IPS-18a (cell line): Measurements from ENCODE around the gene FRMD4A.
"Not testable (repeated sequence)": the region's sequence is repeated elsewhere in the genome, so short reads cannot be mapped to it uniquely, and the experiment has no call there.

Source experiments
- H3K27ac ChIP-seq: one replicate; pipeline ENCODE4 v1.5.1; 2013; ENCODE audit warnings: low read length
- H3K27me3 ChIP-seq: one replicate; pipeline ENCODE4 v1.6.1; 2013; ENCODE audit warnings: mild to moderate bottlenecking, low read length; ENCODE audit not compliant: control insufficient read depth, insufficient read depth
- H3K36me3 ChIP-seq: one replicate; pipeline ENCODE4 v1.6.1; 2013; ENCODE audit warnings: low read depth, low read length; ENCODE audit not compliant: control insufficient read depth
- H3K4me1 ChIP-seq: one replicate; pipeline ENCODE4 v1.6.1; 2013; ENCODE audit warnings: low read depth, low read length; ENCODE audit not compliant: control insufficient read depth
- H3K4me3 ChIP-seq: one replicate; pipeline ENCODE4 v1.5.1; 2013; ENCODE audit warnings: low read length
- H3K9ac ChIP-seq: one replicate; pipeline ENCODE4 v1.6.1; 2013; ENCODE audit warnings: mild to moderate bottlenecking, low read length, moderate library complexity
- H3K9me3 ChIP-seq: one replicate; pipeline ENCODE4 v1.6.1; 2013; ENCODE audit warnings: low read depth, low read length; ENCODE audit not compliant: control insufficient read depth

The FRMD4A gene

DNA sequence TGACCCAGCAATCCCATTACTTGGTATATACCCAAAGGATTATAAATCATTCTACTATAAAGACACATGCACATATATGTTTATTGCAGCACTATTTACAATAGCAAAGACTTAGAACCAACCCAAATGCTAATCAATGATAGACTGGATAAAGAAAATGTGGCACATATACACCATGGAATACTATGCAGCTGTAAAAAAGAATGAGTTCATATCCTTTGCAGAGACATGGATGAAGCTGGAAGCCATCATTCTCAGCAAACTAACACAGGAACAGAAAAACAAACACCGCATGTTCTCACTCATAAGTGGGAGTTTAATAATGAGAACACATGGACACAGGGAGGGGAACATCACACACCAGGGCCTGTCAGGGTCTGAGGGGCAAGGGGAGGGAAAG lies 434.6 kb downstream of the FRMD4A start:
- not testable (repeated sequence) for H3K9me3 ChIP-seq, H3K4me1 ChIP-seq, H3K27ac ChIP-seq, H3K4me3 ChIP-seq, H3K36me3 ChIP-seq, H3K9ac ChIP-seq
- H3K27me3 ChIP-seq: peaks cover 22% of the 10 kb centered on the region

DNA sequence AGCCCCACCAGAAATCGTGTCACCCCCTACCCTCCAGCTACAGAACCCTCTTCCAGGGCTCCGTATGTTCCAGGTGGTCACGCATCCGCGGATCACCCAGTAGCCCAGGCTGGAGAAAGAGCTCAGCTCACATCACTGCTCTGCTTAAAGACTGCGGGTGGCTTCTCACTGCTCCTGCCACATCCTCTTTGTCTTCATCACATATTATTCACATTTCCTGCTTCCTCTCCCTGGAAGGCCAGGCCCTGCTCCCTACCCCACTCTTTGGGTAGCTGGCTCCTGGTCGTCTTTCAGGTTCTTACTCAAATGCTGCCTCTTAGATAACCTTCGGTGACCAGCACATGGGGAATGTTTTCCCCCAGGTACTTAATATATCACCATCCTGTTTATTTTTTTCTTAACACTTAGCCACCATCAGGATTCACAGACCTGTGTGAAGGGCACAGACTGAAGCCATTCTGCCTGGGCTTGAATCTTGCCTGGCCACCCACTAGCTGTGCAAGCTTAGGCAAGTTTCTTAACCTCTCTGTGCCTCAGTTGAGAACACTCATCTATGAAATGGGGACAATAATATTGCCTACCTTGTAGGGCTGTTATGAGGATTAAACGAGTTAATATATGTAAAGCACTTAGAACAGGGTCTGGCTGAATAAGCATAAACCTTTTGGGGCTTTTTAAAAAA lies 436.2 kb downstream of the FRMD4A start:
- Histone ChIP-seq H3K4me3 (no peak overlapping the region), H3K27ac (no peak overlapping the region), H3K36me3 (no peaks in the 10 kb centered on the region), H3K27me3 (peaks cover 36% of the 10 kb centered on the region), H3K9me3 (no peaks in the 10 kb centered on the region), H3K4me1 (peaks cover 17% of the 10 kb centered on the region), H3K9ac (no peak overlapping the region)

DNA sequence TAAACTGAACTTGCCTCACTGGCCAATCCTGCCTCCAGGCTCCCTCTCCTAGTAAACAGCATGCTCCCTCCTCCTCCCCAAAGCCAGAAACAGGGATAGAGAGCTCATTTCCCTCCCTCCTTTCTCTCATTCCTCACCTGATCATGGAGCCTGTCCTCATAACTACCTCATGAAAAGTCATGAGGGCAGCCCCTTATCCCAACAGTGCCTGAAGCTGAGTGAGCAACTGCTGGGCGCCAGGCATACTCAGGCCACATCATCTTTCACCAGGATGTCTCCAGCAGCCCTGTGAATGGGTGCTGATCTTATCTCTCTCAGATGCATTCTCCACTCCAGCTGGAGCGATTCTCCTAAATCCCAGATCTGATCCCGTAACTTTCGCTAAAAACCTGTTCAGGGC lies 436.8 kb downstream of the FRMD4A start:
- Histone ChIP-seq H3K27ac (no peak overlapping the region), H3K36me3 (no peaks in the 10 kb centered on the region), H3K4me1 (peaks cover 22% of the 10 kb centered on the region), H3K4me3 (no peak overlapping the region), H3K27me3 (peaks cover 36% of the 10 kb centered on the region), H3K9ac (no peak overlapping the region), H3K9me3 (no peaks in the 10 kb centered on the region)

DNA sequence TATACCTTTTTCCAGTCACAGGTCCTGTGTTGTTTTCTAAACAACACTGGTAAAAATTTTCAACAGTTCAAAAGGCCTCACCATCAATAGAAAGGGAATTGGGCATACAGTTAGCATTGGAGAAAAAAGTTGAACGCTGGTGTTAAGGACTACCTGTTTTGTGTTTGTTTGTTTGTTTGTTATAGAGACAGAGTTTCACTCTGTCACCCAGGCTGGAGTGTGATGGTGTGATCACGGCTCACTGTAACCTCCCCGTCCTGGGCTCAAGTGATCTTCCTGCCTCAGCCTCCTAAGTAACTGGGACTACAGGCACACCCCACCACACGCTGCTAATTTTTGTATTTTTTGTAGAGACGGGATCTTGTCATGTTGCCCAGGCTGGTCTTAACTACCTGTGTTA lies 437.9 kb downstream of the FRMD4A start:
- H3K36me3 ChIP-seq: no peaks in the 10 kb centered on the region
- no peaks in the 10 kb centered on the region for H3K9me3 ChIP-seq
- H3K27ac ChIP-seq: no peak overlapping the region
- H3K27me3 ChIP-seq: peaks cover 36% of the 10 kb centered on the region
- H3K4me3 ChIP-seq: no peak overlapping the region
- H3K9ac ChIP-seq: no peak overlapping the region
- peaks cover 22% of the 10 kb centered on the region for H3K4me1 ChIP-seq

DNA sequence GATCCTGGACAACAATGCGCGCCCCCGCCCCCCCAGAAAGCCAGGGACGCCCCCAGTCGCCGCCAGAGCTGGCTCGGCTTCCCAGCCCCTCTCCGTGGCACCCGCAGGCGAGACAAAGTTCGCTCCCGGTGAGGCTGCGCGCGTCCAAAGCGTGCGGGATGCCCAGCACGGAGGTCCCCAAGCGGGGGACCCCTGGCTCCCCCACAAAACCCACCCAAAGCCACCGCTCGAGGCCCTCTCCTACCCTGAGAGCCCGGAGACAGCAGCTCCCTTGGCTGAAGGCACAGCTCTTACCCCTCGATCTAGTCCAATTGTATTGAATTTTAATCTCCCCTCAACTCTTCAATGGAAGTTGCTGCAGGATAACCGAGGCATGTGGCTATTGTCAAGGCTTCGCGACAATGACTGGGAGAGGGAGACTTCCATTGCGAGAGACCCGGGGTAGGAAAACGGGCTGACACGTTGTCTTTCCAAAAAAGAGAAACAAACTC lies 438.7 kb downstream of the FRMD4A start:
- Histone ChIP-seq H3K27ac (no peak overlapping the region), H3K9me3 (no peaks in the 10 kb centered on the region), H3K4me3 (peak overlapping the region; percentile 67), H3K9ac (peak overlapping the region; percentile 72), H3K36me3 (no peaks in the 10 kb centered on the region), H3K4me1 (peaks cover 22% of the 10 kb centered on the region), H3K27me3 (peaks cover 36% of the 10 kb centered on the region)

DNA sequence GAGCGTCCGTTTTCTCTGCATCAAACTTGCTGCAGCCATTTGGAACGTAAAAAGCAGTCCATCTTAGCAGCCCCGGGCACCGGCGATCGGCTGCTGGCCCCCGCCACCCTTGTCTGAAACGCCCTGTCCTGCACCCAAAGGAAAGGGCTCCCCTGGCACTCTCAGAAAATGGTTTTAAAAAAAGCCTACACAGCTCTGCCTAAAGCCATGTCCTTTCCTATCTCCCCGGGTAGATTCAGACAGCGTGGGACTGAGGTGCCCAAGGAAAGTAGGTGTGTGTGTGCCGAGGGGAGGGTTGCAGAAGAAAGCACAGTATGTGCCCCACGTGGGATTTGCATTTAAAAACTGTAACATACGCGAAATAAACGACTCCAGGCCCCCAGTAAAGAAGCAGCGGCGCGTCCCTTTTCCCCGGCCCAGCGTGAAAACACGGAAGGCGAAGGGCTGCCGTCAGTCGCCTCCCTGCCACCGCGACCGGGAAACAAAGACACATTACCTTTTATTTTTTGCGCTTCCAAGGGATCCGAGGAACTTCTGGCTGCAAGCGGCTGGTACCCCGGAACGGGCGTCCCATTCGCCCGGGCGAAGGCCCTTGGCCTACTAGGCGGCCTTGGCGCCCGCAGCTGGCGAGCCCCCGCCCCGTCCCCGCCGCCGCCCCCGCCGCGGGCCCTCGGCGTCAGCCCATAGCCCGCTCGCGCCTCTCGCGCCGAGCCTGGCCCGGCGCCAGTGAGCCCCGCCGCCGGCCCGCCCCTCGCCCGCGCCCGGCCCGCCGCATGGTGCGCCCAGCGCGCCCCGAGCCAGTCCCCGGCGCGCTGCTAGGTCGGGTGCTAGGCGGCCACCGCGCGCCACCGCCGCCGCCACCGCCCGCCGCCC lies 439.4 kb downstream of the FRMD4A start:
- H3K4me1 ChIP-seq: peaks cover 22% of the 10 kb centered on the region
- no peaks in the 10 kb centered on the region for H3K36me3 ChIP-seq
- peak overlapping the region; percentile 79 for H3K9ac ChIP-seq
- H3K4me3 ChIP-seq: peak overlapping the region; percentile 77
- H3K27ac ChIP-seq: peak overlapping the region; percentile 17
- H3K9me3 ChIP-seq: no peaks in the 10 kb centered on the region
- peaks cover 36% of the 10 kb centered on the region for H3K27me3 ChIP-seq

DNA sequence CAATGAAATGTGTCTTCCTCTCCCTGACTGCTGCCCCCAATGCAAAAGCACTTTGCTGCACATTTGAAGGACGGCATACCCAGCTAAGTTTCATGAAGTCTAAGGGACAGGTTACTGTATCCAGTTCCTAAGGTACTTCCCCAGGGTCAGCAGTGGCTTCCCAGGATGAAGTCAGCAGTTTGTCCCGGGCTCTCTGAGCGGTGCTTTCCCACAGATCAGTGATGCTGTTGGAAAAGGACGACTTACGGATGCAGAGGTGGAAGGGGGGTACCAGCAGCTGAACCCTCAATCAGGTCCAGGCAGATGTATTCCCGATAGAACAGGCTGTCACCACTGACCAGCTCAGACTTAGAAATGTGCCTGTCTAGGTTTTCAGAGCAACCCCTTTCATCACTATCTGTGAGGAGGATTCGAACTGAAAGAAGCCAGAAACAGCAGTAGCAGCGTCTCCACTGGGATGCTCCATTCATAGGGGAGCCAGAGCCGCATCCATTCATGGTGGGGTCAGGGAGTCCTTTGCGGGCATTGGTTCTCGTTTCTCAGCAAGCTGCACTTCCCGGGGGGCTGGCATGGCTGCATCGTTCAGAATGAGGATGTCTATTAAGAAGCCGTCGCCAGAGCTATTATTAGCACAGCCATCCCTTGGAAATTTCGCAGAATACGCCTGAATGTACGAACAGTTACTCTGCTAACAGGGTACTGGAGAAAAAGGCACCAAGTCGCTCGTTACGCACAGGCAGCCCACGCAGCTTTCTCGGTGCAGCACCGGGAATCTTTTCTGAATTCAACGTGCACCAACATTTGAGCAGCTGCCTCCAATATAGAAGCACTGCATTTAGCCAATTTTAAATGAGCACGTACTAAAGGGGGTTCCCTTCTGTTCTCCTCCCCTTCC lies 440.2 kb downstream of the FRMD4A start:
- Histone ChIP-seq H3K9me3 (no peaks in the 10 kb centered on the region), H3K4me1 (peaks cover 22% of the 10 kb centered on the region), H3K27me3 (peaks cover 36% of the 10 kb centered on the region), H3K4me3 (peak overlapping the region; percentile 77), H3K9ac (peak overlapping the region; percentile 79), H3K27ac (no peak overlapping the region), H3K36me3 (no peaks in the 10 kb centered on the region)

DNA sequence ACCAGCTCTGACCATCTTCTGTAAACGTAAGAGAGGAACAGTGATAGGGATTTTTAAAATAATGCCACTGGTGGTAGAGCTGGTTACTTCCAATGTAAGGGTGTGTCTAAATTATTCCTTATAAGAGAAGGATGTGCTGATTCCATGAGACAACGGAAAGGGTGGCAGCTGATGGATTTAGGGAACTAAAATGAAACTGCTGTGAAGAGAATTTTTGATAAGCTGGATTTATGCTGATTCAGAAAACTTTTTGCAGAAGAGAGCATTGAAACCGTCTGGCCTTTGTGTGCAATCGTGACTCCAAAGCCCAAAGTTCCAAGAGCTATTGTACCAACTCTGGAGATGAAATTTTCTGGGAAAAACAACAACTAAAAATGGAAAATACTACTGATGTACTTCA lies 443.0 kb downstream of the FRMD4A start:
- Histone ChIP-seq H3K4me1 (peaks cover 38% of the 10 kb centered on the region), H3K27me3 (peaks cover 25% of the 10 kb centered on the region), H3K27ac (no peak overlapping the region), H3K9ac (no peak overlapping the region), H3K4me3 (no peak overlapping the region), H3K9me3 (no peaks in the 10 kb centered on the region), H3K36me3 (no peaks in the 10 kb centered on the region)

DNA sequence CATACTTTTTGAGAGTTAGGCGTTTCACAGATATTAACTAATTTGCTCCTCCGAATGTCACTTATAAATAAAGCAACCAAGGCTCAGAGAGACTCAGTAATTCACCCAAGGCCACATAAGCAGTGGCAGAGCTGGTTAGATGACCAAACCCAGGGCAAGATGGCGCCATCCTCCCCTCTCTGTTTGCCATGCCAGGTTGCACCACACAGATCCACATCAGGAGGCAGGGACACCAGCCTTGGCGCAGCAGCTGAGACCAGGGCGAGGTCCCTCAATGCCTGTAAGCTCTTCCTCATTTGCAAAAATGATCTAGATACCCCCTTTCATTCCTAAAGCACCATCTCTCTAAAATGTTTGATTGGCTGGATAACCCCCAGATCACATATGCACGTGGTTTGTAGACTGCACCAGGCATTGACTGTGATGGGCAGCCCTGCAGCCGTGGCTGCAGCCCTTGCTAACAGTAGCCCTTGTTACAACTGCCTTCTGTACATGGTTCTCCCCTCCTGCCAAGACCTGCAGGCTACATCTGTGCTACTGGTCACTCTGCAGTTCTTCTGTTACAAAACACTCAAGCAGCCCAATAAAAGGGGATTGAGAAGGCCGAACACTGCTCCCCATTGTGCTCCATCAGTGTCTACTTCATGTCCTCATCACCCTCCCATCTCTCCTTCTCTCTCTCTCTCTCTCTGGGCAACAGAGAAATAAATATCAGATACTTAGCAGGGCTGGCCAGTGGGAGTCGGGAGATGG lies 445.3 kb downstream of the FRMD4A start:
- H3K9me3 ChIP-seq: no peaks in the 10 kb centered on the region
- H3K27me3 ChIP-seq: peaks cover 8% of the 10 kb centered on the region
- H3K4me3 ChIP-seq: no peak overlapping the region
- peaks cover 48% of the 10 kb centered on the region for H3K4me1 ChIP-seq
- H3K36me3 ChIP-seq: no peaks in the 10 kb centered on the region
- no peak overlapping the region for H3K9ac ChIP-seq
- no peak overlapping the region for H3K27ac ChIP-seq

DNA sequence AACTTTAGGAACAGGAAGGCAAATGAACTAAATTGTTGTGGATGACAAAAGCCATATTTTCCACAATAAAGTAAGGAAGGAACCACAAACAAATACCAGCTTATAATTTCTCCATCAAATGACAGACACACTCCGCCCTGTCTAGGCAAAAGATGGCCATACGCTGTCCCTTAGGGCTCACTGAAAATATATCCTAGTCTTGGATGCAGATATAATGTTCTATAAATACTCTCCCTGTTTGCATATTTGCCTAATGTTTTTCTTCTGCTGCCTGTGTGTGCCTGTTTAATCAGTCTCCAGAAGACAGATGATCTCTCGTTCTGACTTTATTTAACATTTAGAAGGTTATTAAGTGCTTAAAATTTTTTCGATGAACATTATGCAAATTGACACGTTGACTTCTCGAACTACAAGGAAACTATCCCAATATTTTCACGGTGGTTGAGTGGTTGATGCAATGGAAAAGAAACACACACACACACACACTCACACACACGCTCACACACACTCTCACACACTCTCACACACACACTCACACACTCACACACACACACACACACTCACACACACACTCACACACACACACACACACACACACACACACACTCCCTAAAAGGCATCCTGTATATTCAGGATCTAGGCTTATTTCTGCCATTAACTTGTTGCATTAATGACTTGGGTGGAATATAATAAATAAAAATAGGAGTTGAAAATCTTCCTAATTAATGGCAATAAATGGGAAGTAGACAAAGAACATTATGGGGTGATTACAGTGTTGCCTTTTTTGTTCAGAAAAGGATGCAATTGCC lies 446.9 kb downstream of the FRMD4A start:
- no peaks in the 10 kb centered on the region for H3K9me3 ChIP-seq
- H3K36me3 ChIP-seq: no peaks in the 10 kb centered on the region
- H3K9ac ChIP-seq: no peak overlapping the region
- peaks cover 36% of the 10 kb centered on the region for H3K4me1 ChIP-seq
- no peaks in the 10 kb centered on the region for H3K27me3 ChIP-seq
- no peak overlapping the region for H3K27ac ChIP-seq
- no peak overlapping the region for H3K4me3 ChIP-seq
